Keratinocyte (primary cell): ENCODE data around the gene PMCH. TPM values are rescaled to one million over a fixed set of nuclear protein-coding genes. Genes with fewer than 3 reads are reported as not detected.

Experiments used
- DNase-seq: peaks from one replicate; pipeline ENCODE4 v3.0.0-alpha.2; 2011; ENCODE audit warnings: low read depth, missing footprints, low spot score
- FAIRE-seq: peaks from 2 replicates; lab custom pipeline; 2011; peaks lifted over from hg19 to GRCh38; lab: Jason Lieb, UNC
- H2AFZ ChIP-seq: 2 replicates; pipeline ENCODE4 v1.6.0; 2012; ENCODE audit warnings: low read length, control low read depth, inconsistent platforms; ENCODE audit not compliant: control insufficient read depth
- H3K27ac ChIP-seq: 2 replicates; pipeline ENCODE4 v1.5.1; 2011; ENCODE audit warnings: low read length; ENCODE audit not compliant: control insufficient read depth, insufficient read depth
- H3K27me3 ChIP-seq: 3 replicates; pipeline ENCODE4 v1.6.0; 2011; ENCODE audit warnings: low read length; ENCODE audit not compliant: control insufficient read depth, insufficient read depth; ENCODE audit errors: extremely low read depth
- H3K36me3 ChIP-seq, 2 experiments: 2 replicates in 1 of 2; 3 replicates in 1 of 2; pipeline ENCODE4 v1.5.1; 2011; ENCODE audit warnings: low read length in 2 of 2, mild to moderate bottlenecking in 1 of 2; ENCODE audit not compliant: control insufficient read depth in 2 of 2, insufficient read depth in 2 of 2; ENCODE audit errors: extremely low read depth in 1 of 2
- H3K4me1 ChIP-seq: 3 replicates; pipeline ENCODE4 v1.5.1; 2011; ENCODE audit warnings: low read length; ENCODE audit not compliant: control insufficient read depth, insufficient read depth; ENCODE audit errors: extremely low read depth
- H3K4me2 ChIP-seq: 3 replicates; pipeline ENCODE4 v1.6.0; 2011; ENCODE audit warnings: low read depth, low read length; ENCODE audit not compliant: control insufficient read depth, insufficient read depth; ENCODE audit errors: extremely low read depth
- H3K4me3 ChIP-seq, 3 experiments: fragments of 200-600 bp in 1 of 3; sonication (generic) in 1 of 3; 2 replicates in 2 of 3; 3 replicates in 1 of 3; pipeline ENCODE4 v1.5.1; 2011 to 2016; ENCODE audit warnings: low read length in 3 of 3, mild to moderate bottlenecking in 3 of 3, control low read depth in 2 of 3, inconsistent platforms in 1 of 3, low read depth in 1 of 3, mixed read lengths in 1 of 3, mixed run types in 1 of 3, moderate library complexity in 1 of 3; ENCODE audit not compliant: control insufficient read depth in 2 of 3, insufficient read depth in 2 of 3; ENCODE audit errors: extremely low read depth in 1 of 3
- H3K79me2 ChIP-seq: 2 replicates; pipeline ENCODE4 v1.6.0; 2012; ENCODE audit warnings: low read length; ENCODE audit not compliant: control insufficient read depth, insufficient read depth
- H3K9ac ChIP-seq: 3 replicates; pipeline ENCODE4 v1.6.0; 2011; ENCODE audit warnings: low read length; ENCODE audit not compliant: control insufficient read depth, insufficient read depth; ENCODE audit errors: extremely low read depth
- H3K9me1 ChIP-seq: 3 replicates; pipeline ENCODE4 v1.6.0; 2011; ENCODE audit warnings: low read length; ENCODE audit not compliant: control insufficient read depth, insufficient read depth; ENCODE audit errors: extremely low read depth
- H3K9me3 ChIP-seq: 2 replicates; pipeline ENCODE4 v1.5.1; 2012; ENCODE audit warnings: low read depth, low read length; ENCODE audit not compliant: control insufficient read depth
- H4K20me1 ChIP-seq: 3 replicates; pipeline ENCODE4 v1.6.0; 2011; ENCODE audit warnings: low read length; ENCODE audit not compliant: control insufficient read depth, insufficient read depth; ENCODE audit errors: extremely low read depth
- CTCF ChIP-seq, 3 experiments: IDR thresholded peaks in 1 of 3; conservative IDR thresholded peaks in 1 of 3; optimal IDR thresholded peaks in 1 of 3; 2 replicates in 2 of 3; 3 replicates in 1 of 3; pipeline versions ENCODE3 to v1.5.1; 2011; ENCODE audit warnings: low read length in 3 of 3, mild to moderate bottlenecking in 3 of 3, moderate library complexity in 2 of 3, control low read depth in 1 of 3, inconsistent platforms in 1 of 3; ENCODE audit not compliant: insufficient read depth in 2 of 3; ENCODE audit errors: extremely low read depth in 1 of 3
- EZH2 ChIP-seq: IDR thresholded peaks from one replicate; pipeline ENCODE4 v1.6.1; 2012; ENCODE audit warnings: inconsistent platforms, mild to moderate bottlenecking, low read length, moderate library complexity
- dilution Hi-C: fragments of 300-500 bp; cut with MboI; formaldehyde crosslinking; loops from one replicate; pipeline ENCODE4 v1.7.0; 2020; ENCODE audit warnings: low sequenced_read_pairs; ENCODE audit not compliant: extremely low pct_ligation_motif_present
- polyA plus RNA-seq, 5 experiments: library from polyadenylated mRNA; depleted of rRNA in 3 of 5; stranded (reverse) in 3 of 5; stranded (forward) in 1 of 5; unstranded in 1 of 5; fragments of >200 nt; gene quantifications; 1 replicate in 1 of 5; 2 replicates in 3 of 5; 3 replicates in 1 of 5; pipeline versions ENCODE4 v1.2.1 to v1.2.3, GENCODE V29; 2011 to 2012; ENCODE audit warnings: missing spikeins in 2 of 5, low read depth in 1 of 5, low replicate concordance in 1 of 5

Gene PMCH
- polyA plus RNA-seq, 1 donor (not counting 4 experiments of a cell fraction or from before 2014, with no cell fraction given), result not detected

- no peaks in the 10 kb centered on the region for H3K36me3 ChIP-seq
- no peak for FAIRE-seq
- no peak overlapping the region for H3K9ac ChIP-seq
- no peaks in the 10 kb centered on the region for H4K20me1 ChIP-seq
- H3K9me1 ChIP-seq, result no peaks in the 10 kb centered on the region
- H3K9me3 ChIP-seq, result no peaks in the 10 kb centered on the region
- DNase-seq, result no peak
- H3K4me3 ChIP-seq, result no peak overlapping the region
- H3K79me2 ChIP-seq, result no peaks in the 10 kb centered on the region
- TF ChIP-seq CTCF (optimal IDR thresholded peaks at IDR 0.05 in 1 of 3, IDR thresholded peaks at IDR 0.05 in 1 of 3, conservative IDR thresholded peaks at IDR 0.05 in 1 of 3; ENCODE audit: extremely low read depth in 1 of 3, insufficient read depth in 2 of 3, low read length in 3 of 3) (no peak), EZH2 (no peak)
- H3K4me2 ChIP-seq, result no peak overlapping the region
- H3K4me1 ChIP-seq, result no peaks in the 10 kb centered on the region
- no peak overlapping the region for H2AFZ ChIP-seq
- dilution Hi-C loops, result no loop called here
- no peak overlapping the region for H3K27ac ChIP-seq
- H3K27me3 ChIP-seq, result no peaks in the 10 kb centered on the region
Measured at GRCh38 chr12:102171951-102172350, 25.7 kb downstream of the PMCH start.

- H2AFZ ChIP-seq, result no peak overlapping the region
- H3K9me3 ChIP-seq, result no peaks in the 10 kb centered on the region
- H3K9ac ChIP-seq, result no peak overlapping the region
- H3K27ac ChIP-seq, result no peak overlapping the region
- H3K4me1 ChIP-seq, result no peaks in the 10 kb centered on the region
- peak; percentile 67 to 80 (median 68) for TF ChIP-seq CTCF (optimal IDR thresholded peaks at IDR 0.05 in 1 of 3, IDR thresholded peaks at IDR 0.05 in 1 of 3, conservative IDR thresholded peaks at IDR 0.05 in 1 of 3; ENCODE audit: extremely low read depth in 1 of 3, insufficient read depth in 2 of 3, low read length in 3 of 3)
- TF ChIP-seq EZH2, result no peak
- no peaks in the 10 kb centered on the region for H3K9me1 ChIP-seq
- DNase-seq (no peak), FAIRE-seq (no peak)
- H3K36me3 ChIP-seq, result no peaks in the 10 kb centered on the region
- no peaks in the 10 kb centered on the region for H4K20me1 ChIP-seq
- H3K27me3 ChIP-seq, result no peaks in the 10 kb centered on the region
- dilution Hi-C loops, result no loop called here
- H3K4me2 ChIP-seq, result no peak overlapping the region
- H3K79me2 ChIP-seq, result no peaks in the 10 kb centered on the region
- H3K4me3 ChIP-seq, result no peak overlapping the region
Measured at GRCh38 chr12:102169922-102170621, 27.6 kb downstream of the PMCH start.
